ENCODE measurements around the gene COQ3. TPM values are rescaled to one million over a fixed set of nuclear protein-coding genes. Genes with fewer than 3 reads are reported as not detected.
A peak's percentile ranks its signal among the peaks of the same experiment; 100 is the strongest.

The COQ3 gene, protein sequence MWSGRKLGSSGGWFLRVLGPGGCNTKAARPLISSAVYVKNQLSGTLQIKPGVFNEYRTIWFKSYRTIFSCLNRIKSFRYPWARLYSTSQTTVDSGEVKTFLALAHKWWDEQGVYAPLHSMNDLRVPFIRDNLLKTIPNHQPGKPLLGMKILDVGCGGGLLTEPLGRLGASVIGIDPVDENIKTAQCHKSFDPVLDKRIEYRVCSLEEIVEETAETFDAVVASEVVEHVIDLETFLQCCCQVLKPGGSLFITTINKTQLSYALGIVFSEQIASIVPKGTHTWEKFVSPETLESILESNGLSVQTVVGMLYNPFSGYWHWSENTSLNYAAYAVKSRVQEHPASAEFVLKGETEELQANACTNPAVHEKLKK
- total RNA-seq (2012; rRNA removed) (8.2 and 9.2 TPM in 2 replicates), polyA plus RNA-seq (2012; rRNA removed) (7.1 and 8.9 TPM in 2 replicates), Bru-seq, nascent RNA (percentile 40 among the genes with signal in this experiment), BruChase-seq, experiment 1, labeled RNA remaining after a 6-hour chase (percentile 48 among the genes with signal in this experiment), BruChase-seq, experiment 2, labeled RNA remaining after a 2-hour chase (percentile 38 among the genes with signal in this experiment)
- 1.3 and 1.9 TPM in 2 replicates for polyA plus RNA-seq (2012; cell fraction: cytosol; rRNA removed)
- 0.85 and 5.2 TPM in 2 replicates for polyA plus RNA-seq (2012; cell fraction: nucleus; rRNA removed; ENCODE audit: low replicate concordance)
- long read RNA-seq, partial matches to known transcripts, result 0 of 6 reads
- long read RNA-seq, other reads (novel, unspliced or antisense), result 2 of 6 reads

- Histone ChIP-seq H3K9me1 (ENCODE audit: insufficient read depth, low read length) (no peaks in the 10 kb centered on the region), H4K5ac (ENCODE audit: low read depth, low read length) (peak within 1 kb of the TSS; percentile 53), H3K27ac (ENCODE audit: insufficient read depth, low read length) (peak within 1 kb of the TSS; percentile 86), H2BK120ac (ENCODE audit: low read depth, low read length) (peak within 1 kb of the TSS; percentile 90), H2BK5ac (ENCODE audit: low read depth, low read length, poor library complexity, severe bottlenecking) (peak within 1 kb of the TSS; percentile 66), H3K9me3 (ENCODE audit: control insufficient read depth, insufficient read depth, low read length) (no peaks in the 10 kb centered on the region), H2AK5ac (ENCODE audit: low read depth, low read length) (no peak within 1 kb of the TSS), H3K79me1 (ENCODE audit: low read depth in 1 of 2, low read length in 2 of 2) (peaks cover 0 to 3% of the 10 kb centered on the region in 2 experiments; a peak in 2 of 4 replicates), H4K8ac (ENCODE audit: low read depth in 2 of 2, low read length in 2 of 2) (peak within 1 kb of the TSS; percentile 64 to 99), H2AK9ac (replicated peaks; ENCODE audit: low read depth, low read length, poor library complexity) (peak within 1 kb of the TSS; percentile 88), H3K9ac (ENCODE audit: low read depth, low read length) (peak within 1 kb of the TSS; percentile 87), H3K27me3 (ENCODE audit: control insufficient read depth, insufficient read depth, low read length) (no peaks in the 10 kb centered on the region), H3K4ac (ENCODE audit: low read depth, low read length) (peak within 1 kb of the TSS; percentile 95), H3K23ac (ENCODE audit: low read depth, low read length) (peak within 1 kb of the TSS; percentile 85), H3K4me2 (ENCODE audit: low read depth, low read length) (peak within 1 kb of the TSS; percentile 74), H4K20me1 (ENCODE audit: insufficient read depth, low read length) (no peaks in the 10 kb centered on the region), H3K4me3 (ENCODE audit: insufficient read depth, low read depth, low read length) (peak within 1 kb of the TSS; percentile 60), H2BK20ac (ENCODE audit: low read depth, low read length) (0 out of 2 replicates have a peak within 1 kb of the TSS, but pooled peaks have one; percentile 40), H3K14ac (replicated peaks; ENCODE audit: low read depth, low read length) (peak within 1 kb of the TSS; percentile 92), H4K91ac (ENCODE audit: insufficient read depth, low read depth, low read length) (peak within 1 kb of the TSS; percentile 80), H3K56ac (ENCODE audit: extremely low read depth, insufficient read depth, low read length) (peak within 1 kb of the TSS; percentile 82), H3K18ac (ENCODE audit: low read depth, low read length) (peak within 1 kb of the TSS; percentile 20), H2BK15ac (ENCODE audit: low read depth, low read length) (no peak within 1 kb of the TSS), H2AFZ (replicated peaks; ENCODE audit: low read length, poor library complexity) (peak within 1 kb of the TSS; percentile 98), H3K36me3 (ENCODE audit: control insufficient read depth, insufficient read depth, low read length) (peaks cover 2% of the 10 kb centered on the region; the same call in 1 of the 2 replicates), H3K4me1 (ENCODE audit: control insufficient read depth, insufficient read depth, low read length) (no peaks in the 10 kb centered on the region)
- ATAC-seq (ENCODE audit: low read depth) (peak; percentile 95), DNase-seq (peak; percentile 71)
- intact Hi-C loops (cut with micrococcal nuclease) (loop anchor here (2.0 kb wide), 1 partner anchor 59 kb away; no protein-coding TSS in a partner anchor), in situ Hi-C loops (cut with MboI; ENCODE audit: low sequenced_read_pairs) (no loop called here), dilution Hi-C loops (cut with HindIII; ENCODE audit: low sequenced_read_pairs, unreplicated experiment) (no loop called here)
- ChIA-PET CTCF (interaction anchor here (1.0 kb wide), 1 partner anchor 64 kb away, joined by 3 read pairs; no protein-coding TSS in a partner anchor), POLR2A (ENCODE audit: unreplicated experiment) (interaction anchor here (0.8 to 1.0 kb wide), 2 partner anchors 31 to 47 kb away, joined by 3 to 12 read pairs; partner anchors contain the start of gene PNISR)
- WGBS, 2 experiments (ENCODE audit: extremely low coverage in 2 of 2, insufficient read length in 1 of 2), result 0% methylated on average over 18 of the region's 56 CpGs; no CpG with 5 or more reads in 1 of the 2 experiments
- BruUV-seq (replicated peaks), result no TSS peak
- TF ChIP-seq CTCF (conservative IDR thresholded peaks at IDR 0.05; ENCODE audit: low read depth, low read length) (no peak), BHLHE40 (IDR thresholded peaks at IDR 0.05; ENCODE audit: low read depth, low read length) (0 out of 2 replicates have a peak, but pooled peaks have one; percentile 15), CHD1 (IDR thresholded peaks at IDR 0.05; ENCODE audit: low read depth, low read length) (no peak), SMC3 (IDR thresholded peaks at IDR 0.05; ENCODE audit: low read depth, low read length) (no peak), MAFK (IDR thresholded peaks at IDR 0.05; ENCODE audit: low read depth, low read length) (no peak), MXI1 (IDR thresholded peaks at IDR 0.05; ENCODE audit: borderline replicate concordance, low read depth, low read length) (no peak; the same call in 1 of the 2 replicates), RCOR1 (IDR thresholded peaks at IDR 0.05; ENCODE audit: insufficient replicate concordance, low read length) (no peak), NFE2L2 (IDR thresholded peaks at IDR 0.05; ENCODE audit: low read depth, low read length) (no peak), RAD21 (IDR thresholded peaks at IDR 0.05; ENCODE audit: low read length) (no peak)
- TF ChIP-seq, protein P1, sequence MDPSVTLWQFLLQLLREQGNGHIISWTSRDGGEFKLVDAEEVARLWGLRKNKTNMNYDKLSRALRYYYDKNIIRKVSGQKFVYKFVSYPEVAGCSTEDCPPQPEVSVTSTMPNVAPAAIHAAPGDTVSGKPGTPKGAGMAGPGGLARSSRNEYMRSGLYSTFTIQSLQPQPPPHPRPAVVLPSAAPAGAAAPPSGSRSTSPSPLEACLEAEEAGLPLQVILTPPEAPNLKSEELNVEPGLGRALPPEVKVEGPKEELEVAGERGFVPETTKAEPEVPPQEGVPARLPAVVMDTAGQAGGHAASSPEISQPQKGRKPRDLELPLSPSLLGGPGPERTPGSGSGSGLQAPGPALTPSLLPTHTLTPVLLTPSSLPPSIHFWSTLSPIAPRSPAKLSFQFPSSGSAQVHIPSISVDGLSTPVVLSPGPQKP (IDR thresholded peaks at IDR 0.05; ENCODE audit: borderline replicate concordance, low read depth, low read length), result no peak
Measured at GRCh38 chr6:99393698-99394531, at the start of gene COQ3. COQ3 (minus strand) TSS chr6:99394195; CDS start chr6:99394179, 16 bp downstream.
